Activated CD4-positive, alpha-beta T cell treated with anti-CD3 and anti-CD28 coated beads, Interleukin-2, amount 10 ng/mL, durations not matched to agents 7 days and 5 days (primary cell): Measurements from ENCODE around the gene PODXL. TPM values are rescaled to one million over a fixed set of nuclear protein-coding genes. Genes with fewer than 3 reads are reported as not detected.

Source experiments
- CTCF ChIA-PET: fragments of 350-600 bp; sonication (Branson Sonifier 250); formaldehyde crosslinking; loops from one replicate; lab custom pipeline; 2021; ENCODE audit warnings: antibody characterized with exemption; lab: Charles Lee
- POLR2A ChIA-PET: fragments of 350-600 bp; sonication (Branson Sonifier 250); formaldehyde crosslinking; loops from one replicate; lab custom pipeline; 2021; ENCODE audit warnings: antibody characterized with exemption; lab: Charles Lee
- DNase-seq: peaks from one replicate; pipeline ENCODE4 v3.0.0-alpha.2; 2020
- H3K27ac Mint-ChIP-seq: one replicate; pipeline ENCODE4 v1.8.0; 2021; ENCODE audit warnings: mild to moderate bottlenecking, moderate library complexity, mixed read lengths
- H3K27me3 Mint-ChIP-seq: one replicate; pipeline ENCODE4 v1.8.0; 2021; ENCODE audit warnings: mixed read lengths
- H3K36me3 Mint-ChIP-seq: one replicate; pipeline ENCODE4 v1.8.0; 2021; ENCODE audit warnings: low read depth, mixed read lengths
- H3K4me1 Mint-ChIP-seq: one replicate; pipeline ENCODE4 v1.8.0; 2021; ENCODE audit warnings: mixed read lengths
- H3K4me3 Mint-ChIP-seq: one replicate; pipeline ENCODE4 v1.8.0; 2021; ENCODE audit warnings: mild to moderate bottlenecking, moderate library complexity, mixed read lengths
- H3K9me3 Mint-ChIP-seq: one replicate; pipeline ENCODE4 v1.8.0; 2021; ENCODE audit warnings: mixed read lengths
- total RNA-seq, 2 experiments: library from RNA; stranded (reverse); gene quantifications; one replicate each; pipeline ENCODE4 v1.2.3, GENCODE V29; 2021

PODXL gene
- total RNA-seq, 2 experiments from 2014 or later = 0.97 to 1.5 TPM

GRCh38 chr7:131557652-131558385 is 1.4 kb upstream of the PODXL start:
- peaks cover 62% of the 10 kb centered on the region for H3K27me3 Mint-ChIP-seq
- H3K4me3 Mint-ChIP-seq = peak overlapping the region; percentile 3
- ChIA-PET POLR2A (no interaction called here), CTCF (interaction anchor here (1.4 kb wide), 1 partner anchor 12 kb away, joined by 7 read pairs; no protein-coding TSS in a partner anchor)
- H3K27ac Mint-ChIP-seq = no peak overlapping the region
- no peaks in the 10 kb centered on the region for H3K36me3 Mint-ChIP-seq
- no peak for DNase-seq
- no peaks in the 10 kb centered on the region for H3K9me3 Mint-ChIP-seq
- peaks cover 12% of the 10 kb centered on the region for H3K4me1 Mint-ChIP-seq

DNA sequence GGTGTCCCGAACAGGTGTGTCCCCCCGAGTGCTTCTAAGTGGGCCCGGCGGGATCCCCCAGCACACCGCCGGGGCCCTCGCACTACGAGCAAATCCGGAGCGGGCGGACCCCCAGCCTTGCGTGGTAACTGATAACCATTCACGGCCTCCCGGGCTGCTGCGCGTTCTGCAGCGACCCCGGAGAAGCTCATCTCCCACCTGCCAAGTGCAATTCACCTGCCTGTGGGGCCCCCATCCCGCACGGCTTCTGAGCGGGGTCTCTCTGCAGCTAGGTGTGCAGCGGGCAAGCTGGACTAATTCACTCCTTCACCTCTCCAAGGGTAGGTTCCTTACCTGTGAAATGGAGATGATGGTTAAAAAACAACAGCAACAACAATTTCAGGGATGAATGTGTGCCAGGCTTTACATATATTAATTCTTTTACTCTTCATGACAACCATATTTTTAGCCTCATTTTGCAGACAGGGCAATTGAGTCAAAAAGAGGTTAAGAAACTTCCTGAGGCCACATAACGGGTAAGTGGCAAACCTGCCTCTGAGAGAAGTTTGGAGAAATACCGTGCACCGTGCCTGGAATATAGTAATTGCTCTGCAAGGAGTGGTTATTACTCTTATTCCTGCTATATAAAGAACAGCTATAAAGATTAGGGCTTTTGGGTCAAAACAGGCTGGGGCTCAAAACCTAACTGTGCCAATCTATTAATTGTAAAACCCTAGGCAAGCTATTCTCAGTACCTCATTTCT is 652 bp upstream of the PODXL start:
- Mint-ChIP-seq H3K4me3 (peak overlapping the region; percentile 67), H3K27me3 (peaks cover 67% of the 10 kb centered on the region), H3K27ac (no peak overlapping the region), H3K9me3 (no peaks in the 10 kb centered on the region), H3K4me1 (peaks cover 12% of the 10 kb centered on the region), H3K36me3 (no peaks in the 10 kb centered on the region)
- ChIA-PET CTCF (interaction anchor here (0.6 kb wide), 1 partner anchor 412 kb away, joined by 3 read pairs; no protein-coding TSS in a partner anchor), POLR2A (no interaction called here)
- no peak for DNase-seq

DNA sequence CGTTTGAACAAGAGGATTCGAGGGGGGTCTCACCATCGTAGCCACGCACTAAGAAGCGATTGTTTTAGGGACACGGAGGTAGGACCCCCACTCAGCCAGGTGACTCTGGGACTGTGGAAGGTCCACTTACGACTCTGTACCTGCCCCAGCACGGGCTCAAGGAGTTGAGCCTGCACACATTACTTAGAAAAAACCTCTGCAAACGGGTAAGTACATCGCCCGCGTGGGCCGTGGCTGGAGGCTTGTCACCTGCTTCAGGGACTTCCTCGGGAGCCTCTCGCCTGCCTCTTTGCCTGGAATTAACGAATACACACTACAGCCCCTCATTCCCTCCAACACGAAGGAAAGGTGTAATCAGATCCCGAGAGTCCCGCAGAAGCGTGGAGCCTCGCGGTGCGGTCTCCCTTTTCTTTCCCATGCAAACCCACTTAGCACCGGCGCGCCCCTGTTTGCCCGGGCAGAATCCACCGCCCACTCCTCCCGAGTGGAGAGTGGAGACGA is 826 bp downstream of the PODXL start:
- Mint-ChIP-seq H3K9me3 (no peaks in the 10 kb centered on the region), H3K36me3 (no peaks in the 10 kb centered on the region), H3K27me3 (peaks cover 63% of the 10 kb centered on the region), H3K4me3 (peak overlapping the region; percentile 61), H3K27ac (peak overlapping the region; percentile 69), H3K4me1 (peaks cover 12% of the 10 kb centered on the region)
- CTCF ChIA-PET = no interaction called here
- DNase-seq = peak; percentile 20
- POLR2A ChIA-PET = no interaction called here

DNA sequence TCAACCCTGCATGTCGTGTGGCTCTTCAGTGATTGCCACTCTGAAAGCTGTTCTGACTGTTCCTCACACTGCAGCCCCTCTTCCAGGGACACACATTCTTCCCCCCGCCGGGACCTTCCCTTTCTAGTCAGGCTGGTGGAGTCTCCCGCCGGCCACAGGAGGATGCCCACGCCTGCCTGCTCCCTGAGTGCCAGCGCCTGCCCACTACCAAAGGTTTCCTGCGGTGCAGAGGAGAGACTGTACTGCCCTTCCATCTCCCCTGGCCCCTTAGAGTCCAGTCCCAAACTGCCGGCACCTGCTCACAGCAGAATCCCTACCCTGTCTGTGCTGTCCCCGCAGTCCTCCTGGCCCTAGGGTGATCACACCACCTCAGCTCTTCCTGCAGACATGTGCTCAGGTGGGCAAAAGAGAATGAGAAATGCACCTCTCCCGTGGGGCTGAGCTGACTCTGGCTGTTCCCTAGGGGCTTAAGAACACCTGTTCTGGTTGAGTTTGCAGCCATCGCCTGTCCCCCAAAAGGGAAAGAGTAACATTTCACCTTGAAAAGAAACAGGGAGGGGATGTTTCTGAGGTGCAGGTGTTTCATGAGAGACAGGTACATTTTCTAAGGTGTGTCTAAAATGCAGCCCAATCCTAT is 1.4 kb downstream of the PODXL start:
- ChIA-PET CTCF (interaction anchor here (0.5 kb wide), 1 partner anchor 1354 kb away, joined by 3 read pairs; no protein-coding TSS in a partner anchor), POLR2A (no interaction called here)
- no peak overlapping the region for H3K4me3 Mint-ChIP-seq
- peaks cover 57% of the 10 kb centered on the region for H3K27me3 Mint-ChIP-seq
- H3K27ac Mint-ChIP-seq = no peak overlapping the region
- H3K36me3 Mint-ChIP-seq = no peaks in the 10 kb centered on the region
- no peak for DNase-seq
- H3K4me1 Mint-ChIP-seq = peaks cover 12% of the 10 kb centered on the region
- H3K9me3 Mint-ChIP-seq = no peaks in the 10 kb centered on the region

GRCh38 chr7:131553931-131554330 is 2.5 kb downstream of the PODXL start:
- no peaks in the 10 kb centered on the region for H3K9me3 Mint-ChIP-seq
- DNase-seq = no peak
- H3K4me1 Mint-ChIP-seq = peaks cover 12% of the 10 kb centered on the region
- ChIA-PET POLR2A (no interaction called here), CTCF (interaction anchor here (1.2 kb wide), 1 partner anchor 657 kb away, joined by 3 read pairs; no protein-coding TSS in a partner anchor)
- no peak overlapping the region for H3K27ac Mint-ChIP-seq
- peaks cover 55% of the 10 kb centered on the region for H3K27me3 Mint-ChIP-seq
- H3K36me3 Mint-ChIP-seq = no peaks in the 10 kb centered on the region
- no peak overlapping the region for H3K4me3 Mint-ChIP-seq

DNA sequence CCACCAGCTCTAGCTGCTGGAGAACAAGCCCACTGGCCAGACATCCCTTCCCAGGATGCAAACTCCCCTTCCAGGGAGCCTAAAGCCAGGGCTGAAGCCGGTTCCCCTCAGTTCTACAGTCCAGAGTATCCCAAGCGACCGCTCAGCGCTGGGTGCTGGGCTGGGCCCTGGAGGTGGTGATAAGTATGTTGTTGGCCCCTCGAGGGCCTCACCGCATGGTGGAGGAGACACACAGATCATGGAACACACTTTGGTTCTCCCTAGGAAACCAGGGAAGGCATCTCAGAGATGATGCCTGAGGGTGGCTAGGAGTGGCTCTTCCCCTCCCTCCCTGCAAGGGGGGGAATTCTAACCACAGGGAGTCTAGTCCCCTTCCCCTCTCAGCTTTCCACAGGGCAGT is 4.4 kb downstream of the PODXL start:
- no peak for DNase-seq
- Mint-ChIP-seq H3K4me1 (peaks cover 6% of the 10 kb centered on the region), H3K9me3 (no peaks in the 10 kb centered on the region), H3K4me3 (no peak overlapping the region), H3K27ac (no peak overlapping the region), H3K27me3 (peaks cover 39% of the 10 kb centered on the region), H3K36me3 (no peaks in the 10 kb centered on the region)
- ChIA-PET CTCF (no interaction called here), POLR2A (no interaction called here)

- H3K27ac Mint-ChIP-seq = no peak overlapping the region
- no peak overlapping the region for H3K4me3 Mint-ChIP-seq
- ChIA-PET POLR2A (no interaction called here), CTCF (no interaction called here)
- peaks cover 8% of the 10 kb centered on the region for H3K4me1 Mint-ChIP-seq
- DNase-seq = no peak
- H3K9me3 Mint-ChIP-seq = no peaks in the 10 kb centered on the region
- no peaks in the 10 kb centered on the region for H3K36me3 Mint-ChIP-seq
- H3K27me3 Mint-ChIP-seq = peaks cover 37% of the 10 kb centered on the region
Measured at GRCh38 chr7:131550846-131551245, 5.6 kb downstream of the PODXL start.

- CTCF ChIA-PET = interaction anchor here (0.9 to 4.2 kb wide), 4 partner anchors 12 to 651 kb away, joined by 4 to 24 read pairs (median 8); no protein-coding TSS in a partner anchor
- Mint-ChIP-seq H3K4me1 (peaks cover 13% of the 10 kb centered on the region), H3K4me3 (no peak overlapping the region)
Measured at GRCh38 chr7:131548371-131548770, 8.1 kb downstream of the PODXL start.

DNA sequence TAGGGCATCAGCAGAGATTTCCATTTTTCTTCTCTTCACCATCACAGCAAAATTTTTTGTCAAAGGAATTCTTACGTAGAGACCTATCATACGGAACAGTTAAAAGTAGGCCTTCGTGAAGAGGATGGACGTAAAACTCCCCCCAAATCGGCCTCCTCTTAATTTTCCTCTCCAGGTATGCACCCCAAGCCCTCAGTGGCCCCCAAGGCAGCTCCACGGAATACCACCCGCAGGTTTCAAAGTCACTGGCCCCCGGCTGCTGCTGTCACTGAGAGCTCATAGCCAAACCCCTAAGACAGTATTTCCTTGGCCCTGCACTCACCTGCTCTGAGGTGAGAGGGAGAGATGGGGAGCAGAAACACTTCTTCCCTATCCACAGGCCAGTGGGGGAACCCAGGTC is 8.8 kb downstream of the PODXL start:
- H3K27me3 Mint-ChIP-seq = peaks cover 6% of the 10 kb centered on the region
- peaks cover 13% of the 10 kb centered on the region for H3K4me1 Mint-ChIP-seq
- DNase-seq = no peak
- ChIA-PET CTCF (interaction anchor here (0.6 to 4.2 kb wide), 4 partner anchors 11 to 1844 kb away, joined by 3 to 24 read pairs (median 8); no protein-coding TSS in a partner anchor), POLR2A (no interaction called here)
- H3K36me3 Mint-ChIP-seq = no peaks in the 10 kb centered on the region
- no peak overlapping the region for H3K4me3 Mint-ChIP-seq
- H3K9me3 Mint-ChIP-seq = no peaks in the 10 kb centered on the region
- H3K27ac Mint-ChIP-seq = no peak overlapping the region

More at GRCh38 chr7:131548371-131548770, 8.1 kb downstream of the PODXL start:
- no peaks in the 10 kb centered on the region for H3K9me3 Mint-ChIP-seq
- H3K36me3 Mint-ChIP-seq = no peaks in the 10 kb centered on the region
- peaks cover 13% of the 10 kb centered on the region for H3K27me3 Mint-ChIP-seq
- no peak for DNase-seq
- POLR2A ChIA-PET = interaction anchor here (0.5 kb wide), 1 partner anchor 43 kb away, joined by 4 read pairs; no protein-coding TSS in a partner anchor
- H3K27ac Mint-ChIP-seq = no peak overlapping the region

- Mint-ChIP-seq H3K27me3 (peaks cover 4% of the 10 kb centered on the region), H3K36me3 (no peaks in the 10 kb centered on the region), H3K9me3 (no peaks in the 10 kb centered on the region), H3K4me1 (peaks cover 13% of the 10 kb centered on the region), H3K4me3 (no peak overlapping the region), H3K27ac (no peak overlapping the region)
- ChIA-PET POLR2A (no interaction called here), CTCF (interaction anchor here (0.6 to 4.2 kb wide), 12 partner anchors 10 to 934 kb away, joined by 3 to 24 read pairs (median 4); no protein-coding TSS in a partner anchor)
- DNase-seq = peak; percentile 57
Measured at GRCh38 chr7:131546583-131547141, 9.8 kb downstream of the PODXL start.

DNA sequence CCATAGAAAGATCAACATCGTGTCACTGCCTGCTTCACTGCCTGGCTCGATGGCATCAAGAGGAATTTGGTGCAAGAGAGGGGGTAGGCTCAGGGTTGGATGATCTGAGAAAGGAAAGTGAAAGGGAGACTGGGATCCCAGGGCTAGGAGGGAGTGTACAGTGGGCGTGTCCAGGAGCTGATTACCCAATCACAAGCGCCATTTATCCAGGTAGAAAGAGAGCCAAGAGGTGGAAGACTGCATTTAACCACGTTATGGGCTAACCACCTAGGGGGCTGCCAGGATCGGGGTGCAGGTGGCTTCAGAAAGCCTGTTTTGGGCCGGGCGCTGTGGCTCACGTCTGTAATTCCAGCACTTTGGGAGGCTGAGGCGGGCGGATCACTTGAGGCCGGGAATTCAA is 10.3 kb downstream of the PODXL start:
- no peak overlapping the region for H3K27ac Mint-ChIP-seq
- peaks cover 4% of the 10 kb centered on the region for H3K27me3 Mint-ChIP-seq
- CTCF ChIA-PET = interaction anchor here (0.6 to 4.2 kb wide), 9 partner anchors 10 to 120 kb away, joined by 3 to 24 read pairs (median 5); no protein-coding TSS in a partner anchor
- no peak for DNase-seq
- no peaks in the 10 kb centered on the region for H3K9me3 Mint-ChIP-seq
- peaks cover 13% of the 10 kb centered on the region for H3K4me1 Mint-ChIP-seq
- POLR2A ChIA-PET = no interaction called here
- no peaks in the 10 kb centered on the region for H3K36me3 Mint-ChIP-seq
- H3K4me3 Mint-ChIP-seq = no peak overlapping the region
